Liver (tissue), 9 donors: Measurements from ENCODE around the gene STX2. TPM values are rescaled to one million over a fixed set of nuclear protein-coding genes. Genes with fewer than 3 reads are reported as not detected.

Source experiments
- DNase-seq: peaks from one replicate; pipeline ENCODE4 v3.0.0-alpha.2; 2017; ENCODE audit warnings: low spot score
- H3K27ac ChIP-seq, 2 donors: one replicate each; pipeline ENCODE4 v1.7.0; 2013; ENCODE audit warnings: inconsistent platforms in 2 of 2, low read length in 2 of 2, control low read depth in 1 of 2, low read depth in 1 of 2, mild to moderate bottlenecking in 1 of 2
- H3K27me3 ChIP-seq, 4 donors: one replicate each; pipeline versions ENCODE4 v1.6.1 to v1.7.0; 2013; ENCODE audit warnings: low read length in 3 of 4, inconsistent platforms in 1 of 4, mild to moderate bottlenecking in 1 of 4, moderate library complexity in 1 of 4; ENCODE audit not compliant: control insufficient read depth in 4 of 4, insufficient read depth in 4 of 4
- H3K36me3 ChIP-seq, 4 donors: one replicate each; pipeline versions ENCODE4 v1.6.1 to v1.7.0; 2013; ENCODE audit warnings: low read length in 3 of 4, mild to moderate bottlenecking in 3 of 4, low read depth in 1 of 4, moderate library complexity in 1 of 4; ENCODE audit not compliant: control insufficient read depth in 4 of 4, insufficient read depth in 3 of 4
- H3K4me1 ChIP-seq, 4 donors: one replicate each; pipeline versions ENCODE4 v1.6.1 to v1.7.0; 2013; ENCODE audit warnings: low read length in 3 of 4, mild to moderate bottlenecking in 3 of 4, moderate library complexity in 1 of 4; ENCODE audit not compliant: control insufficient read depth in 4 of 4, insufficient read depth in 4 of 4
- H3K4me3 ChIP-seq, 3 donors: one replicate each; pipeline versions ENCODE4 v1.6.1 to v1.7.0; 2013; ENCODE audit warnings: low read length in 3 of 3, control low read depth in 1 of 3, low read depth in 1 of 3, mild to moderate bottlenecking in 1 of 3
- H3K9ac ChIP-seq, 2 donors: one replicate each; pipeline ENCODE4 v1.7.0; 2013; ENCODE audit warnings: low read length in 2 of 2, mild to moderate bottlenecking in 2 of 2, moderate library complexity in 2 of 2, control low read depth in 1 of 2, low read depth in 1 of 2
- H3K9me3 ChIP-seq, 4 donors: one replicate each; pipeline versions ENCODE4 v1.6.1 to v1.7.0; 2013; ENCODE audit warnings: low read length in 3 of 4; ENCODE audit not compliant: control insufficient read depth in 4 of 4
- ATF3 ChIP-seq: IDR thresholded peaks from 2 replicates; pipeline ENCODE4 v1.6.1; 2016; ENCODE audit warnings: antibody characterized with exemption
- EGR1 ChIP-seq, 2 donors: IDR thresholded peaks; 2 replicates each; pipeline ENCODE4 v1.6.1; 2016 to 2018; ENCODE audit warnings: antibody characterized with exemption in 2 of 2, low read depth in 2 of 2
- FOXA1 ChIP-seq: IDR thresholded peaks from 2 replicates; pipeline ENCODE4 v1.6.1; 2016; ENCODE audit warnings: antibody characterized with exemption
- FOXA2 ChIP-seq: IDR thresholded peaks from 2 replicates; pipeline ENCODE4 v1.6.1; 2016; ENCODE audit warnings: antibody characterized with exemption
- GABPA ChIP-seq, 2 donors: IDR thresholded peaks in 1 of 2; conservative IDR thresholded peaks in 1 of 2; 2 replicates each; pipeline ENCODE4 v1.6.1; 2016; ENCODE audit warnings: antibody characterized with exemption in 2 of 2, mild to moderate bottlenecking in 1 of 2, moderate library complexity in 1 of 2
- HNF4A ChIP-seq, 2 donors: conservative IDR thresholded peaks; 2 replicates each; pipeline ENCODE4 v1.6.1; 2016; ENCODE audit warnings: antibody characterized with exemption in 2 of 2, mild to moderate bottlenecking in 2 of 2
- HNF4G ChIP-seq: IDR thresholded peaks from 2 replicates; pipeline ENCODE4 v1.6.1; 2016; ENCODE audit warnings: antibody characterized with exemption
- JUND ChIP-seq, 2 donors: IDR thresholded peaks; 2 replicates each; pipeline ENCODE4 v1.6.1; 2016; ENCODE audit warnings: antibody characterized with exemption in 2 of 2
- MAX ChIP-seq: IDR thresholded peaks from 2 replicates; pipeline ENCODE4 v1.6.1; 2016; ENCODE audit warnings: antibody characterized with exemption
- RAD21 ChIP-seq, 2 donors: IDR thresholded peaks; 2 replicates each; pipeline ENCODE4 v1.6.1; 2016; ENCODE audit warnings: antibody characterized with exemption in 2 of 2, mild to moderate bottlenecking in 2 of 2
- REST ChIP-seq: IDR thresholded peaks from 2 replicates; pipeline ENCODE4 v1.6.1; 2016; ENCODE audit warnings: antibody characterized with exemption, mild to moderate bottlenecking
- RXRA ChIP-seq, 2 donors: IDR thresholded peaks; 2 replicates each; pipeline ENCODE4 v1.6.1; 2017 to 2018; ENCODE audit warnings: antibody characterized with exemption in 2 of 2, mild to moderate bottlenecking in 1 of 2
- SP1 ChIP-seq: IDR thresholded peaks from 2 replicates; pipeline ENCODE4 v1.6.1; 2018; ENCODE audit warnings: antibody characterized with exemption, mild to moderate bottlenecking
- TAF1 ChIP-seq: conservative IDR thresholded peaks from 2 replicates; pipeline ENCODE4 v1.6.1; 2016; ENCODE audit warnings: antibody characterized with exemption, mild to moderate bottlenecking
- WGBS: extraction: QIAGEN DNeasy Blood & Tissue Kit; methylation state at CpG from one replicate; pipeline ENCODE4 v1.1.7; 2013; 5-methylcytosine and 5-hydroxymethylcytosine counted together
- polyA plus RNA-seq, 2 donors: library from polyadenylated mRNA; stranded (reverse) in 1 of 2; unstranded in 1 of 2; fragments of 200-250 nt in 1 of 2; fragments of >200 nt in 1 of 2; fragmentation: Nextera tagmentation in 1 of 2; extraction: Ambion mirVana in 1 of 2; gene quantifications; one replicate each; pipeline versions ENCODE4 v1.2.1 to v1.2.3, GENCODE V29; 2013 to 2015
- total RNA-seq, 2 donors: library from RNA; depleted of rRNA; stranded (reverse); fragments of >200 nt; gene quantifications; one replicate each; pipeline ENCODE4 v1.2.3, GENCODE V29; 2014
- donor health status: healthy.
- donor health status: healthy.
- donor health status: healthy.
- donor health status: healthy.
- donor health status: healthy.

STX2 gene
- total and polyA plus RNA-seq, 4 donors = 4.7 to 13.8 (median 8.9) TPM

- no peak overlapping the region for H3K4me3 ChIP-seq
- no peak overlapping the region for H3K9ac ChIP-seq
- peaks cover 0 to 2% (median 0%) of the 10 kb centered on the region in 4 donors for H3K27me3 ChIP-seq
- WGBS = 77% methylated on average over 7 of the region's 7 CpGs
- H3K4me1 ChIP-seq = no peaks in the 10 kb centered on the region
- TF ChIP-seq HNF4G (no peak), SP1 (no peak), HNF4A (conservative IDR thresholded peaks at IDR 0.05) (no peak), JUND (IDR thresholded peaks at IDR 0.05) (no peak), ATF3 (no peak), RAD21 (IDR thresholded peaks at IDR 0.05) (no peak), EGR1 (IDR thresholded peaks at IDR 0.05; ENCODE audit: low read depth in 2 of 2) (no peak), RXRA (IDR thresholded peaks at IDR 0.05) (no peak), FOXA1 (no peak), REST (no peak), FOXA2 (no peak)
- H3K27ac ChIP-seq = no peak overlapping the region
- no peaks in the 10 kb centered on the region for H3K36me3 ChIP-seq
- H3K9me3 ChIP-seq = no peaks in the 10 kb centered on the region
- no peak for DNase-seq
Observed at GRCh38 chr12:130770413-130771028, 68.5 kb downstream of the STX2 start.

- no peaks in the 10 kb centered on the region for H3K27me3 ChIP-seq
- TF ChIP-seq ATF3 (no peak), HNF4G (no peak), GABPA (IDR thresholded peaks at IDR 0.05 in 1 of 2, conservative IDR thresholded peaks at IDR 0.05 in 1 of 2) (no peak), REST (no peak), SP1 (no peak), MAX (no peak), TAF1 (no peak)
- no peak overlapping the region for H3K27ac ChIP-seq
- WGBS = 68% methylated on average over 9 of the region's 9 CpGs
- no peak overlapping the region for H3K9ac ChIP-seq
- H3K4me1 ChIP-seq = no peaks in the 10 kb centered on the region
- H3K9me3 ChIP-seq = no peaks in the 10 kb centered on the region
- H3K36me3 ChIP-seq = no peaks in the 10 kb centered on the region
- DNase-seq = no peak
- no peak overlapping the region for H3K4me3 ChIP-seq
Observed at GRCh38 chr12:130768120-130768519, 70.9 kb downstream of the STX2 start.
